HG02943 (cell line): ENCODE measurements around the gene ZNF521.

Experiments used
- ATAC-seq: cut with Tn5 transposase; IDR thresholded peaks from one replicate; pipeline ENCODE4 v1.9.1; 2021; ENCODE audit warnings: mild to moderate bottlenecking, low read depth, moderate library complexity; ENCODE audit not compliant: unreplicated experiment

ZNF521 gene

DNA sequence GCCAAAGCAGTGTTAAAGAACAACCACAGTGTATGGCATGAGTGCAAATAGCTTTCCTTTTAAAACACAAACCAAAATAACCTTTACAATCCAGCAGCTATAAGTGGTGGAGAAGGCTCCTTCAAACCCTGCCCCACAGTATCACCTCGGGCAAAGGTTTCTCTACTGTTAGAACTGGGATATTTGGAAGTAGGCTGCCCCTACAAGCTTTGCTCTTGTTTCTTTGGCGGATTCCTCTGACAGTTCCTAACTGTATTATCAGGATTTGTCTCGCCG lies 214.8 kb downstream of the ZNF521 start:
- no peak for ATAC-seq

DNA sequence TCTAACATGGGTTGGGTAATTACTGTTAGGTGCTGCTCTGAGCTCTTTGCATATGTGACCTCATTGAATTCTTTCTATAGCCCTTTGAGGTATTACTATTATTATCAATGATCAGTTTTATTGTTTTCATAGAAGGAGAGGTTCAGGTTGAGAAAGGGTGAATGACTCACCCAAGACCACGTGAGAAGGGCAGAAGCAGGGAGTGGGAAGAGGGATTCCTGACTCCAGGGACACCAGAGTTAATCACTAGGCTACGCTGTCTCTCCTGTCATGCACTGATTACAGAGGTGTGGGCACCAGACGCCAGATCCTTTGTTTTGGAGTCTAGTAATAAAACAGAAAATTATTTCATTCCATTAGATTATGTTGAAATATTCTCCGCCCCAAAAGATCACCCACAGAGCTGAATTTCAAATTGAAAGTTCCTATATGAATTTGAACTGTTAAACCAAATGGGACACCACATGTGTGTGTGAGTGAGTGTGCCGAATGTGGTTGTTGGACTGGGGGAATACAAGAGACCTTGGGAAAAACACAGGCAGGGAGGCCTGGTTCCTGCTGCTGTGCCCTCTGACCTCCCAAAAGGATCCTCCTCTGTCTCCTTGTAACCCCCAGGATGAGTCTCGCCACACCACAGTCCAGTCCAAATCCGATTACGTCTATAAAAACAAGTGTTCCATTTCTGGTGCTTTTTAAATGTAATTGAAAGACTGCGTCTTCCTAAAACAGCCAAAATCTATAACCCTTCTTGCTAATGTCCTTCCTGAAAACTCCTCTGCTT lies 215.4 kb downstream of the ZNF521 start:
- no peak for ATAC-seq

DNA sequence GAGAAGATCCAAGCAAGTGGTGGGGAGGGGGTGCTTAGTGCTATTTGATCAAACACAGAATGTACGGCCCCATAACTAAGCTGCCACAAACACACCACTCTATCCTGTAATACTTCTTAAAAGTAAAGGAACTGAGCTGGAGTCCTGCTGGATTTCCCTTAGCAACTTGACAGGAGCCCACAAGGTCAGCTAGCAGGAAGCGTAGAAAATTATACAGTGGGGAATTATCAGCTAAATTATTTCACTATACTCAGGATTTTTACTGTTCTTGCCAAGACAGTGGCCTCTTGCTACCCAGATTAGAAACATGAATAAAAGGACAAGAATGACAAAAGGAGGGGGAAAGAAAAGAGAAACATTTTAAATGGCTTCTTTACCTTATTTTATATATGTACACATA lies 217.1 kb downstream of the ZNF521 start:
- ATAC-seq = no peak

DNA sequence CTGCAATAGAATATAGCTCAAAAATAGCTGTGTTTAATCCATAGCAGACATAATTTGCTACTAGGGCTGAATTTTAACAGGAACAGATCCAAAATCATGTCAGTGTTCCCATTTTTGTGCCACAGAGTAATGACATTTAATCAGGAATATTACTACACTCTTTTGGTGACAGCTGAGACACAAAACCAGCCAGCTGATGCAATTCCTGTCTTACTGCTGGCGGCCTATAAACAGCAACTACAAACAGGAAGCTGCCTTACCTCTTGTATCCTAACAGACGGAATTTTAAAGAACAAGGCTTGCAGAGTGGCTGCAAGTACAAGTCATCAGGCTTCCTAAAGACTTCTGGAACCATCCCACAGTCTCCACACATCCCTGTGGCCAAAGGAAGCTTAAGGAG lies 218.1 kb downstream of the ZNF521 start:
- ATAC-seq = no peak

DNA sequence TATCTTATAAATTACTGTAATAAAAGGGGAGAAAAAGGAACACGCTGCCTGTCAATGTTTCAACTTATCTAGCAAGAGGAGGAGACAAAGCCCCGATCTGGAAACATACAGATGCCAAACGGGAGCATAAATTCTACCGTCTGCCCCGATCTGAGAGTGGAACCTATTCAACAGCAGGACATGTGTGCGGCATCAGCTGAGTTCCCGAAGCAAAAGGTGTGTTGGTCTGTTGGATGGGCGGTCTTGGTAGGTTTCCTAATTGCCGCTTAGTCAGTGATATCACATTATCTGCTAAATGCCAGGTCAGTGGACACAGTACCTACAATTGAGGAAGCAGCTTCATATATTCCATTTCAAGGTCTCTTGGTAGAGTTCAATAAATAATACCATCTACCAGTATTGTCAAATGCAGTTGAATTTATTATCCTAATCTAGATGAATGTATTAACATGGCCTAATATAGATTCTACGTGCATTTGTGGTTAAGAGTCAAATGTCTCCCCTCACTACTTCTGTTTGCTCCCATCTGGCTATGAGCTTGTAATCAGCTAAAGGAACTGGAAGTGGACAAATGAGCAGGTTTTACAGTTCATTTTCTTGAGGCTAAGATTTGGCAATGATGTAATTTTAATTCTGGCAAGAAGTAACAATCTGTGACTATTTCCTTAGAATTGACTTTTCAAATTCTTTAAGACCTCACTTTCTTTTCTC lies 219.0 kb downstream of the ZNF521 start:
- ATAC-seq = no peak

DNA sequence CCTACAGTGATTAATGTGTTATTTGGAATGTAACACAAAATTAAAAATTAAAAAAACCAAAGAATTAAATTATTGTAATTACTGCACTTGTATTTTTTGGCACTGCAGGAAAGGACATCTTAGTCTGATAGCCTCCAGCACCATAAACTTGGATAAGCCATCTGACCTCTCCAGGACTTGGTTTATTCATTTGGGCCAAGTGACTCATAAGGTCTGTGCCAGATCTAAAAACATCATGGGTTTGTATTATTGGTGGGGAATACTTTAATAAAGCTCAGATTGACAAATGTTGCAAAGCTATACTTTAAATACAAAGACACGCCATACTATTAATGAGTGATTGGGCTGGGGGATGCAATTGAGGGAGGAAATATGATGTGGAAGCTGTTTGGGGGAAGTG lies 225.2 kb downstream of the ZNF521 start:
- ATAC-seq = no peak

DNA sequence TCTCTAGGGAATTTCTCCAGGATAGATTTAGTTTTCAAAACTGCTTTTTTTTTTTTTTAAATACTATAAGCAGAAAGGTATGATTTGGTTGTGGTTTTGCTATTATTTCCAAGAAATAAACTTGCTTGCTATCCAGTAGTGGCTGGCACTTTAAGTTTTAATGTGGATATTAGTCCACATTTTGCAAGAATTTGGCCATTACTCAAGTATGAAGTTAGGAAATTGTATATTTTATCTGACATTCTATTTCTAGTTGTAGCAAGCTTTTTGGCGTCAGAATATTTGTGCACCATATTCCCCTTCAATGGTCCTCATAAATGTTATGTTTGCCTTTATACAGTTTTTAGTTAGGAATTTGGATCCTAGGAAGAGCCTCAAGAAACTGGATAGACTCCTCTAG lies 226.3 kb downstream of the ZNF521 start:
- no peak for ATAC-seq

DNA sequence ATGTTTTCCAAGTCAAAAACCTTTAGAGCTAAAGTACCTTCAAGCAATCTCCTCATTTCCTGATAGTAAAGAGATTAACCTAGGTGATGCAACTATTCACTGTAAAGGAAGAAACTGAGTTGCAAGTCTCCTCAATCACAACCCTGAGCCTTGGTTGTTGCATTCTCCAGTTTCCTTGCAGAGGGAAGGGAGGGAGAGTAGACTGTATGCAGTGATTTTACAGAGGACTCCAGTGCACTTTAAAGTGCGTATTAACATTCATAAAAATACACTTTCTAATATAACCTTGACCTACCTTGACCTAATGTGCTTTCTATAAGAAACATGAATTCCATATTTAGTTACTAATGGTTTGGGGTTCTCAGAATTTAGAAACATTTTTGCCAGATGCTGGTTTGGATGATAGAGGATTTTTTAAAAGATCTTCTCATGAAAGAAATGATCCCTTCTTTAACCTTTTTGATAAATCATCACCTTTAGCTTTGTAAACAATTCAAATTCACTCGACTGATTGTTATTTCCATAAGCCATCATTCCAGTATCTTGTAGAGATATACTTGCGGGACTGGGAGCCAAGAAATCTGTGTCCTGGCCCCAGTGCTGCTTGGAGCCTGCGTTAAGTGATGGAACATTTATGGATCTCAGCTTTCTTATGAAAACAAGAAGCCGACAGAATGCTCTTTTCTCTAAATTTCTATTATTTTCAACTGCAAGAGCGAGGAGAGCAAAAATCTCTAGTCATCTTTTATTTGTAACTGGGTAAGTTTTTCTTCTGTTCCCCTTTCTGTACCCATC lies 228.3 kb downstream of the ZNF521 start:
- ATAC-seq = no peak

DNA sequence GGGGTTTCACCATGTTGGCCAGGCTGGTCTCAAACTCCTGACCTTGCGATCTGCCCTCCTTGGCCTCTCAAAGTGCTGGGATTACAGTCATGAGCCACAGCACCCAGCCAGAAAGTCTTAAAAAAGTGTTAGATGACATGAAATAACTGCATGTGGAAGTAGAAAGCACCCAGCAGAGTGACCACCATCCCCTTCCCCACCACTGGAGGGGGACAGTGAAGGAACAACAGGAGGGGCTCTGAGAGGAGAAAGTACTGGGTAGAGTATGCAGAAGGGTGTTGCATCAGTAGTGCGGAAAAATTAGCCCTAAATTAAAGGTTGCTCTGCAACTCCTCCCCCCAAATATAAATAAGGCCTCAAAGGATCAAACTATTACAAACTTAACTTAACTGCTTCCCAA lies 230.5 kb downstream of the ZNF521 start:
- ATAC-seq = no peak

DNA sequence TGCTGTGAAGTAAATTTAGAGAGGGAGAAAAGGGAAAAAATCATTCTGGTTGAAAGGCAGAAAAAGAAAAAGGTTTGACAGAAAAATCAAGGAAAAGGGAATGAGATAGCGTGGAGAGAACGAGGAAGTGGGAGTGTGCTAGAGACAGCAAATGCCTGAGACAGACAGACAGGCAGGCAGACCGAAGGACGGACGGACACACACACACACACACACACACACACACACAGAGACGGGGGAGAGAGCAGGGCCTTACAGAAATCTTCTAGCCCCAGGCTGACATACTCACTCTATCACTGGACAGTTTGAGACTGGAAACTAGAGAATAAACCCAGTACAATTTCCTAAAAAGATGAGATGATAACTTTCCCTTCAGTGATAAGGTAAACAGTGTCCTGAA lies 238.4 kb downstream of the ZNF521 start:
- no peak for ATAC-seq

DNA sequence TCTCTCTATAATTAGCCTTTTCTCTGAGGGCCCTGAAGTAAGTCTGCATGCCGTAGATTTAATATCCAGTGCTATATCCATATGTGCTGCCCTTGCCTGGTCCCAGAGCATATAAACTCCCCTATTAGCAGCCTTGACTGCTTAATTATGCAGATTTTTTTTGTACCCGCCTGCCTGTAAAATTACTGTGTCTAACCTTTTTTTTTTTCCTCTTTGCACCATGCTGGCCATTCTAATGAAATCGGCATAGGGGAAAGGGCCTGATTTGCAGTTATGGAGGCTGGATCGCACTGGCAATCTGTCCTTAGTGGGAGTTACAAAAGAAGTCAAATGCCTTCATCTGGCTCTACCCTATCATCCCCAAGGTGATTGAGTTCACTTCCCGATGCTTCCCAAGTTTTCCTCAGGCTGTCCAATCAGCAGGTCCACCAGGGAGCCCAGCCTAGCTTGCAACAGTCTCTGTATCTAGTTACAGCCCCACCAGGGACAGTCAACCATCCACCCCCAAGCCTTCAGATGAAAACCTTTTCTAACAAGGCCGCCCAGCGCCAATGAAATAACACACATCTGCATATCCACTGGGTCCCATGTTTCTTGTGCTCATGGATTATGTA lies 239.0 kb downstream of the ZNF521 start:
- ATAC-seq = no peak

DNA sequence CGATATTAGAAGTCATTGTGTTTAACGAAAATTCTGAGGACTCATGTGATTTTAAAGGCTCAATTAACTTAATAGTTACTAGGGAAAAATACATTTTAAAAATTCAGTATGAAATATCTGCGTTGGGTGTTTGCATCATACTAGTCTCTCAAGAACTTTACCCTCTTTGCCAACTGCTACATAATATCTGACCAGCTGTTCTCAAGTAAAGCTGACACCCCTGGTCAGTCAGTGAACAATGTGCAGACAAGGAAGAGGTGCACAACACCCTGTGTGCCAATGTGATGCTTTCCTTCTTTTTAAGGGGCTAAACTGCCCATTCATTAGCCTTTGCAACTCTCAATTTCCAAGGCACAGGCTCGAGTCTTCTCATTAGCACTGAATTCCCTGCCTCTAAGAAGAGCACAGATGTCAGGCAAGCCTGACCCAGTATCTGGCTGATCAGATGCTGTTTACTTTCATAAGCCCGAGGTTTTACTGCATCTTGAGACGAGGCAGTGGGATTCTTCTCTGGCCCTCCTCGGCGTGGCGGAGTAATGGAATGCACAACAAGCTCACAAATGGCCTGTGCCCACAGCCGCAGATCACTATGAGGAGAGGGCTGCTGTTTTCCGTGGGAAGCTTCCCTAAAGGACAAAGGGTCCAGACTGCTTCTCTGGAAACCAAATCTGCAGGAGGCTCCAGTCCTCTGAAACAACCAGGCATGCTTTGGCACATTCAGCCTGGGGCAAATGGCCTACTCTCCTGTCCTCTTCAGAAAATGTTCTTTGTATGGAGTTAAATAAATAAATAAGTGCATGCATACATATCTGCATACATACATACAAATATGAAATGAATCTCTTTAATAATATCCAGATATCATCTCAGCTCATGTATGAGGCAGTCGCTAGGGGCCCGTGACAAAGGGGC lies 240.3 kb downstream of the ZNF521 start:
- ATAC-seq = no peak

DNA sequence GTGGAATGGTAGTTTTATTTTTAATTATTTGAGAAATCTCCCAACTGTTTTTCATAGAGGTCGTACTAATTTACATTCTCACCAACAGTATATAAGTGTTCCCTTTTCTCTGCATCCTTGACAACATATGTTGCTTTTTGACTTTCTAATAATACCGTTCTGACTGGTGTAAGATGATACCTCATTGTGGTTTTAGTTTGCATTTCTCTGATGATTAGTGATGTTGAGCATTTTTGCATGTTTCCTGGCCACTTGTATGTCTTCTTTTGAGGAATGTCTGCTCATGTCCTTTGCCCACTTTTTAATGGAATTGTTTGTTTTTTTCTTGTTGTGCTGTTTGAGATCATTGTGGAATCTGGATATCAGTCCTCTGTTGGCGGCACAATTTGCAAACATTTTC lies 242.5 kb downstream of the ZNF521 start:
- no peak for ATAC-seq

DNA sequence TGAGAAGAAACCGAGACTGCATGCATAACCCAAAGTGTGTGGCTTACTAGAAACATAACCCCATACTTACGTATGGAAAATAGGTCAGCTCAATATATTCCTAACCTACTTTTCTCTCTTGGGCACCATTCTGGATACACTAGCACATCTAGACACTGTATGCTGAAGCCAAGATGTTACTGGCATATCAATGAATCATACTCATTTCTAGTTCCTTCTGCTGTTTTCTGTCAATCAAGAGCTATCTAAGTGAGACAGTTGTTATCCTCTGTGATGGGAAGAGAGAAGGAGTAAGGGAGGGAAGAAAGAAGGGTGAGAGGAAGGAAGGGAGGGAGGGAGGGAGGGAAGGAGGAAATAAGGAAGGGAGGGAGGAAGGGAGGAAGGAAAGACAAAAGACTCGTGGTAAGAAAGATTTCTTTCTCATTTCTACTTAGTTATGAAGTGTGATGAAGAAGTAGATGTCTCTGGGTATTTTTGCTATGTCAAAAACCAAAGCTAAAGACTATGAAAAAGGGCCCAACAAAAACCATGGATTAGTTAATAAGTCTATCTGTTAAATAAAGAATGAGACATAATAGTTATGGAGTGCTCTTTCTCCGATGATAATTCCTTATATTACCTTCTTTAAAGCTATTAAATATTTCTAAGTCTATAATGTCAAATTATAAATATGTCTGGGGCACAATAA lies 248.4 kb downstream of the ZNF521 start:
- ATAC-seq = no peak

DNA sequence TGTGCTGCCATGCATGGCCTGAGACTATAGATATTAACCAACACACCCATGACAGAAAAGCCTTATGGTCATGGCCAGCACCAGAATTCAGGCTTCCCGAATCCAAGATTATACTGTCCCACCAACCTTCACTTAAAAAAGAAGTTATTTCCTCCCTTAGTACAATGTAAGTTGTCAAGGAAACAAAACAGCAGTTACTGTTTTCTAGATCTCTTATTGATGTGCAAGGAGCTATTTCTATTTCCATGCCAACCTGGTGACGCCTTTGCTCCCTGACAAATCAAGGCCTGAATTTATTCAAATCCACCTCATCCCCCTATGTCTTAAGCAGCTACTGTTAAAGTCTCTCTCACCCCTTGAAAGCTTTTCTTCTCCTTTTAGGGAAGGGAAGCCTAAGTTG lies 249.3 kb downstream of the ZNF521 start:
- no peak for ATAC-seq

DNA sequence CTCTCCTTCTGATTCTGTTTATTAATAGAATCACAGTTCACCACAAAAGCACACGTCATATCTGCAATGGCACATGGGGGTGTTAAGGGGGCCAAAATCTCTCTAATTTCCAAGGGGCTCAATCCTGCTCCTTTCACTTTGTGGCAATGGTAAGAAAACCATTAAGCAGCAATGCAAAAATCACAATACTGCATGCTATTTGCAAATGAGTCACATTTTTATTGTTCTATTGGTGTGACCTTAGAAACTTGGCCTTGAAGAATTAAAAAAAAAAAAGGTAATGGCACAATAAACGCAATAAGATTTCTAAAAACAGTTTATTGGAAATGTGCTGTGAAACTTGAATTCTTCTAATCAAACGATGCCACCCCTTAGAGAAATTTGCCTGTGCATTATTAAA lies 251.5 kb downstream of the ZNF521 start:
- ATAC-seq = no peak

DNA sequence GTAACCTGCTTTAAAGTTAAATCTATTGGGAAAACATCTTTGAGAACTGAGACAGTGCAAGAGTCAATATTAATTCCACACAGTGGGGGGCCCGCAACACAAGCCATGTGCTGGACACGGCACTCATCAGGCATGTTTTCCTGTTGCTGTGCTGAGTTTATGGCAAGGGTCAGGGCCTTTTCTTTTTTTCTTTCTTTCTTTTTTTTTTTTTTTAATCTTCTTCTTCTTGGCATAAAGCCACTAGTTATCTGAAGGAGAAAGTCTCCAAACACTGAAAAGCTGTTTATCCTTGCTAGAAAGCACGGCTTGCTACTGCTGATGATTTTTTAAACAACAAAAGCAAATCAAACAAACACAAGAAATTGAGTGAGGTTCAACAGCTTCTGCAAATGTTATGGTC lies 252.1 kb downstream of the ZNF521 start:
- no peak for ATAC-seq

DNA sequence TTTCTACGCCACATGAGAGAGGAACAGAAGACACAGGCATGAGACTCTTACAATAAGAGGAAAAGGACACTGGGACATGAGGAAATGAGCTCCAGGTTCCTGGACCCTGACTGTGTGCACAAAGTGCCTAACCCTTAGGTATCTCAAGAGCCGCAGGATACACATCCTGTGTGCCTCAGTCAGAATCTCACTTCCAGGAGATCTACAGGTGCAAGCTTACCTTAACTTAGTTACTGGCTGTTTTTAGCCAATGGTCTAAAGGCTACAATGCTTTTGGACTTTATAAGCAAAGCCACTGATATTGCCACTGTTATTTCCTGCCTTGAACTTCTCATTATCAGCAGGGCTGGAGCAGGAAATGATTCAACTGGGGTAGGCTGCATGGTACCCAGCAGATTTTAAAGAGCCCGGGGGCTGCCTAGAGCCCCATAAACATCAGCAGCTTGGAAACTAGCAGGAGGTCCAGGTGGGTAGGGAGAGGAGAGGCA lies 254.4 kb downstream of the ZNF521 start:
- no peak for ATAC-seq

DNA sequence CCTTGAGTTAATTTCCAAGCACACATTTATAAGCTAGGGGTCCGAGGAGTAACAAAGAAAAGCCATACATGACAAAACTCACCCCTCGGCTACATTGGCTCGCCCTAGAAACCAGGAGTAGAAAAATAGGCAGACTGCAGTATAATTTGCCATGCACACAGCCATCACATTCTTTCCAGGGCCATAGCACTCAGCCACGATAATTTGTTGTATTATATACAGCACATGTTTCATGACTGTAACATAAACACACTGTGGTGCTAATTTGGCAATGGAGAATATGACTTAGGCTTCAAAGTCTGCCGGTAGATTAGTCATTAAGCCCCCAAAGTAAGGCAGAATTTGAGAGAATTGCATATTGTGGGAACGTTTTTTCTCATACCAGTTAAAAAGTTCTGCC lies 254.9 kb downstream of the ZNF521 start:
- no peak for ATAC-seq

DNA sequence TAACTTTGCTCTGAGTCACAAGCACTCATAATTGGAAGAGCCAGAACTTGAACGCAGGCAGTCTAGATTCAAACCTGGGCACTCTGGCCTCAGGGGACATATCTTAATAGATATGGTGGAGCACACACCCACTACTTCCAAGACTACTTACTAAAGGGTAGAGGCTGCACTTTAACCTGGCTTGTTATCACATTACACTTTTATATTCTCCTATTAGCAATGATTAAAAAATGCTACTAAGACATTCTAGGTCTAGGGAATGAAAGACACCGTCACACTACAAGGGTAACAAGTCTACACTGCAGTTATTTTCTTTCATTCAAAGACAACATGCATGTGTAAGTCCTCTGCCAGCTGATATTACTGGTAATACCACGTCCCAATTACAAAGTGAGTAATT lies 258.8 kb downstream of the ZNF521 start:
- ATAC-seq = no peak
